ENCODE results near the gene RESP18. TPM values are rescaled to one million over a fixed set of nuclear protein-coding genes. Genes with fewer than 3 reads are reported as not detected.

RESP18 gene
- total RNA-seq, 4 donors from 2014 or later: not detected

GRCh38 chr2:219285894-219286425 lies 46.6 kb downstream of the RESP18 start:
- Histone ChIP-seq H3K27me3 (no peaks in the 10 kb centered on the region), H3K4me3 (peak overlapping the region; percentile 20), H3K9me3 (no peaks in the 10 kb centered on the region), H3K36me3 (peaks cover 41% of the 10 kb centered on the region), H3K27ac (peak overlapping the region; percentile 56), H3K4me1 (peaks cover 84% of the 10 kb centered on the region)
- TF ChIP-seq POLR2A (IDR thresholded peaks at IDR 0.05) (no peak), EP300 (IDR thresholded peaks at IDR 0.05) (no peak), CTCF (IDR thresholded peaks at IDR 0.05) (no peak), POLR2AphosphoS5 (IDR thresholded peaks at IDR 0.05) (no peak)
- WGBS: 31% methylated on average over 9 of the region's 17 CpGs
- DNase-seq (ENCODE audit: low spot score in 2 of 2): peak in 1 of 2 donors; percentile 78

GRCh38 chr2:219285373-219285735 lies 47.2 kb downstream of the RESP18 start:
- Histone ChIP-seq H3K27me3 (no peaks in the 10 kb centered on the region), H3K27ac (peak overlapping the region; percentile 56), H3K4me1 (peaks cover 89% of the 10 kb centered on the region), H3K36me3 (peaks cover 46% of the 10 kb centered on the region), H3K9me3 (no peaks in the 10 kb centered on the region), H3K4me3 (peak overlapping the region; percentile 20)
- TF ChIP-seq EP300 (IDR thresholded peaks at IDR 0.05) (no peak), POLR2A (IDR thresholded peaks at IDR 0.05) (no peak), POLR2AphosphoS5 (IDR thresholded peaks at IDR 0.05) (no peak), CTCF (IDR thresholded peaks at IDR 0.05) (no peak)
- DNase-seq (ENCODE audit: low spot score in 2 of 2): no peak
- WGBS: 62% methylated on average over 9 of the region's 12 CpGs

GRCh38 chr2:219284501-219285372 lies 47.8 kb downstream of the RESP18 start:
- H3K36me3 ChIP-seq: peaks cover 46% of the 10 kb centered on the region
- peak overlapping the region; percentile 56 for H3K27ac ChIP-seq
- WGBS: 80% methylated on average over 12 of the region's 16 CpGs
- H3K9me3 ChIP-seq: no peaks in the 10 kb centered on the region
- DNase-seq (ENCODE audit: low spot score in 2 of 2): peak in 1 of 2 donors; percentile 60
- H3K4me3 ChIP-seq: no peak overlapping the region
- peaks cover 89% of the 10 kb centered on the region for H3K4me1 ChIP-seq
- TF ChIP-seq POLR2A (IDR thresholded peaks at IDR 0.05) (no peak), EP300 (IDR thresholded peaks at IDR 0.05) (no peak), CTCF (IDR thresholded peaks at IDR 0.05) (no peak), POLR2AphosphoS5 (IDR thresholded peaks at IDR 0.05) (no peak)
- H3K27me3 ChIP-seq: no peaks in the 10 kb centered on the region

GRCh38 chr2:219282943-219283581 lies 49.5 kb downstream of the RESP18 start:
- 85% methylated on average over 16 of the region's 17 CpGs for WGBS
- TF ChIP-seq CTCF (IDR thresholded peaks at IDR 0.05) (no peak), POLR2AphosphoS5 (IDR thresholded peaks at IDR 0.05) (no peak), POLR2A (IDR thresholded peaks at IDR 0.05) (no peak), EP300 (IDR thresholded peaks at IDR 0.05) (no peak)
- Histone ChIP-seq H3K9me3 (no peaks in the 10 kb centered on the region), H3K36me3 (peaks cover 46% of the 10 kb centered on the region), H3K4me3 (no peak overlapping the region), H3K27me3 (no peaks in the 10 kb centered on the region), H3K4me1 (peaks cover 92% of the 10 kb centered on the region), H3K27ac (no peak overlapping the region)
- DNase-seq (ENCODE audit: low spot score in 2 of 2): peak in 1 of 2 donors; percentile 56

DNA sequence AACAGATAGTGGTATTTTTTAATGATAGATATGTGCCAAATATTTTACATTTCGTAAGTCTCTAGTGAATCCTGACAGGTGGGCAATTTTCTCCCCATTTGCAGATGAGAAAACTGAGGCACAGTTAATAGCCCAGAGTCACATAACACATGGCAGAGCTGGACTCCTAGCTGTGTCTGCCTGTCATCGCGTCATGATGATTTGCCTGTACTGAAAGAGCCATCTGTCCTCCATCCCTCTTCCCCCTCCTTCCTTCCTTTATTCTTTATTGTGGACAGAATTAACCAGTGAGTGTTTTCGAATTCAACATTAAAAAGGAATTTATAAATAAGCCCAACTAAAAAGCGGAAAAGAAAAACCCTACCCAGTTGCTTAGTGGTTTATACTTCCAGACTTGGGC lies 50.2 kb downstream of the RESP18 start:
- Histone ChIP-seq H3K4me1 (peaks cover 92% of the 10 kb centered on the region), H3K4me3 (no peak overlapping the region), H3K27me3 (no peaks in the 10 kb centered on the region), H3K36me3 (peaks cover 46% of the 10 kb centered on the region), H3K27ac (no peak overlapping the region), H3K9me3 (no peaks in the 10 kb centered on the region)
- DNase-seq (ENCODE audit: low spot score in 2 of 2): no peak
- TF ChIP-seq POLR2A (IDR thresholded peaks at IDR 0.05) (no peak), CTCF (IDR thresholded peaks at IDR 0.05) (no peak), POLR2AphosphoS5 (IDR thresholded peaks at IDR 0.05) (no peak), EP300 (IDR thresholded peaks at IDR 0.05) (no peak)
- 80% methylated on average over 5 of the region's 5 CpGs for WGBS

Measured in suprapubic skin (tissue), 4 donors.